GM12878 (cell line): ENCODE results near the gene HSD17B11. TPM values are rescaled to one million over a fixed set of nuclear protein-coding genes. Genes with fewer than 3 reads are reported as not detected.
A peak's percentile ranks its signal among the peaks of the same experiment; 100 is the strongest.

ENCODE experiments used
- ATAC-seq: fragments of 200-7000 bp; cut with Tn5 transposase; 3 replicates; pipeline ENCODE4 v1.9.1; 2020; ENCODE audit warnings: mild to moderate bottlenecking, moderate library complexity
- BruUV-seq: library from RNA; stranded (reverse); fragments of 400-500 nt; replicated peaks from 2 replicates; lab custom pipeline; 2021; lab: Mats Ljungman, UMichigan
- CTCF ChIA-PET: fragments of 300-600 bp; sonication (Branson Sonifier 250); formaldehyde crosslinking; extraction: SDS; loops from one replicate; lab custom pipeline; 2021; ENCODE audit warnings: inconsistent platforms; lab: Yijun Ruan, JAX
- POLR2A ChIA-PET: fragments of 350-600 bp; formaldehyde crosslinking; extraction: SDS; loops from one replicate; lab custom pipeline; 2021; ENCODE audit warnings: inconsistent platforms; lab: Charles Lee
- RAD21 ChIA-PET: fragments of 300-600 bp; sonication (Branson Sonifier 250); formaldehyde crosslinking; loops from one replicate; lab custom pipeline; 2023; ENCODE audit warnings: antibody characterized with exemption; ENCODE audit not compliant: unreplicated experiment; lab: Charles Lee
- SMC1A ChIA-PET: fragments of 300-600 bp; sonication (Branson Sonifier 250); formaldehyde crosslinking; loops from one replicate; lab custom pipeline; 2023; ENCODE audit not compliant: unreplicated experiment, uncharacterized antibody; lab: Charles Lee
- DNase-seq: peaks from one replicate; pipeline ENCODE4 v3.0.0-alpha.2; 2011; ENCODE audit warnings: low read depth, low spot score
- FAIRE-seq: peaks from 3 replicates; lab custom pipeline; 2011; peaks lifted over from hg19 to GRCh38; lab: Jason Lieb, UNC
- H2AFZ ChIP-seq: 2 replicates; pipeline ENCODE4 v1.6.0; 2011; ENCODE audit warnings: low read depth, low read length, control low read depth; ENCODE audit not compliant: control insufficient read depth
- H3K27ac ChIP-seq: 2 replicates; pipeline ENCODE4 v1.5.1; 2011; ENCODE audit warnings: control low read depth; ENCODE audit not compliant: control insufficient read depth, insufficient read depth
- H3K27me3 ChIP-seq, 2 experiments: replicated peaks in 1 of 2; 2 replicates each; pipeline versions ENCODE4 v1.6.0 to v1.6.1; 2011; ENCODE audit warnings: low read length in 1 of 2; ENCODE audit not compliant: control insufficient read depth in 2 of 2, insufficient read depth in 2 of 2
- H3K36me3 ChIP-seq, 2 experiments: 2 replicates each; pipeline ENCODE4 v1.5.1; 2011; ENCODE audit warnings: low read length in 1 of 2; ENCODE audit not compliant: control insufficient read depth in 2 of 2, insufficient read depth in 2 of 2
- H3K4me1 ChIP-seq: 2 replicates; pipeline ENCODE4 v1.6.1; 2011; ENCODE audit warnings: mild to moderate bottlenecking, low read length, moderate library complexity, mixed read lengths; ENCODE audit not compliant: control insufficient read depth, insufficient read depth
- H3K4me2 ChIP-seq: 2 replicates; pipeline ENCODE4 v1.6.0; 2011; ENCODE audit warnings: control low read depth; ENCODE audit not compliant: control insufficient read depth, insufficient read depth
- H3K4me3 ChIP-seq: fragments of 200-600 bp; sonication (generic); 2 replicates; pipeline ENCODE4 v1.5.1; 2016
- H3K79me2 ChIP-seq: 2 replicates; pipeline ENCODE4 v1.6.0; 2011; ENCODE audit warnings: low read length; ENCODE audit not compliant: control insufficient read depth, insufficient read depth
- H3K9ac ChIP-seq: 2 replicates; pipeline ENCODE4 v1.8.0; 2011; ENCODE audit warnings: low read length, control low read depth, mixed read lengths; ENCODE audit not compliant: control insufficient read depth, insufficient read depth
- H3K9me3 ChIP-seq: replicated peaks from 3 replicates; pipeline ENCODE4 v1.5.1; 2011; ENCODE audit warnings: mild to moderate bottlenecking, low read length; ENCODE audit not compliant: control insufficient read depth, insufficient read depth
- H4K20me1 ChIP-seq: 2 replicates; pipeline ENCODE4 v1.6.0; 2011; ENCODE audit not compliant: control insufficient read depth, insufficient read depth
- CREM ChIP-seq: IDR thresholded peaks from 2 replicates; pipeline ENCODE4 v1.6.1; 2014; ENCODE audit warnings: antibody characterized with exemption, low read depth
- FOXK2 ChIP-seq: fragments of 450-650 bp; IDR thresholded peaks from 2 replicates; pipeline ENCODE4 v1.6.1; 2017; ENCODE audit warnings: mild to moderate bottlenecking, moderate library complexity
- JUNB ChIP-seq: IDR thresholded peaks from 2 replicates; pipeline ENCODE4 v1.6.1; 2016; ENCODE audit warnings: antibody characterized with exemption, mild to moderate bottlenecking
- LARP7 ChIP-seq: fragments of 450-650 bp; IDR thresholded peaks from 2 replicates; pipeline ENCODE4 v1.6.1; 2017; ENCODE audit warnings: mild to moderate bottlenecking
- MEF2A ChIP-seq: IDR thresholded peaks from 2 replicates; pipeline ENCODE4 v1.6.1; 2011; ENCODE audit warnings: low read depth, mild to moderate bottlenecking, low read length, moderate library complexity; ENCODE audit not compliant: insufficient read depth
- NFIC ChIP-seq: IDR thresholded peaks from 2 replicates; pipeline ENCODE4 v1.6.1; 2012; ENCODE audit warnings: low read depth, mild to moderate bottlenecking, inconsistent platforms, low read length, moderate library complexity
- RUNX3 ChIP-seq: IDR thresholded peaks from 2 replicates; pipeline ENCODE4 v1.6.1; 2012; ENCODE audit warnings: low read length, inconsistent platforms
- WGBS: methylation state at CpG from one replicate; pipeline ENCODE4 v1.1.6; 2016; ENCODE audit warnings: low lambda C conversion rate; ENCODE audit not compliant: insufficient replicate concordance, insufficient coverage; ENCODE audit errors: missing lambda C conversion rate; 5-methylcytosine and 5-hydroxymethylcytosine counted together
- in situ Hi-C: fragments of 300-500 bp; cut with MboI; formaldehyde crosslinking; loops from 9 replicates; pipeline ENCODE4 v1.14.3; 2018; ENCODE audit warnings: mixed read lengths
- intact Hi-C: fragments of 100-400 bp; cut with micrococcal nuclease; formaldehyde crosslinking; loops from one replicate; pipeline ENCODE4 v1.14.2; 2022; ENCODE audit not compliant: unreplicated experiment
- polyA plus RNA-seq, 11 experiments: library from polyadenylated mRNA; depleted of rRNA in 4 of 11; unstranded in 6 of 11; stranded (reverse) in 5 of 11; fragments of >200 nt; fragmentation: Nextera tagmentation in 4 of 11; fragmentation: Illumina TruSeq in 1 of 11; extraction: Ambion mirVana in 4 of 11; extraction: Trizol in 1 of 11; gene quantifications; 1 replicate in 1 of 11; 2 replicates in 10 of 11; pipeline versions ENCODE4 v1.2.1 to v1.2.3, GENCODE V29; 2011 to 2016; ENCODE audit warnings: inconsistent platforms in 2 of 11, missing spikeins in 2 of 11, low read depth in 1 of 11
- total RNA-seq, 4 experiments: library from RNA; depleted of rRNA in 3 of 4; stranded (reverse); fragments of >200 nt in 3 of 4; fragmentation: Illumina TruSeq in 1 of 4; extraction: Trizol in 1 of 4; gene quantifications; 2 replicates each; pipeline versions ENCODE4 v1.2.1 to v1.2.3, GENCODE V29; 2013 to 2021
- TF ChIP-seq, protein P1 (sequence below): fragments of 450-650 bp; IDR thresholded peaks from 2 replicates; pipeline ENCODE4 v1.6.1; 2016; ENCODE audit warnings: mild to moderate bottlenecking
- TF ChIP-seq, protein P2 (sequence below): IDR thresholded peaks from 2 replicates; pipeline ENCODE4 v1.6.1; 2012; ENCODE audit warnings: low read length, inconsistent platforms

HSD17B11 gene
- total and polyA plus RNA-seq, 10 of the 15 experiments (the other 5 are each of a cell fraction or from before 2014, with no cell fraction given): 10.3 to 29.5 (median 17.7) TPM

- ChIA-PET CTCF (interaction anchor here (1.0 kb wide), 1 partner anchor 814 kb away, joined by 3 read pairs; no protein-coding TSS in a partner anchor), RAD21 (no interaction called here), POLR2A (no interaction called here), SMC1A (no interaction called here)
- TF ChIP-seq, protein P1, sequence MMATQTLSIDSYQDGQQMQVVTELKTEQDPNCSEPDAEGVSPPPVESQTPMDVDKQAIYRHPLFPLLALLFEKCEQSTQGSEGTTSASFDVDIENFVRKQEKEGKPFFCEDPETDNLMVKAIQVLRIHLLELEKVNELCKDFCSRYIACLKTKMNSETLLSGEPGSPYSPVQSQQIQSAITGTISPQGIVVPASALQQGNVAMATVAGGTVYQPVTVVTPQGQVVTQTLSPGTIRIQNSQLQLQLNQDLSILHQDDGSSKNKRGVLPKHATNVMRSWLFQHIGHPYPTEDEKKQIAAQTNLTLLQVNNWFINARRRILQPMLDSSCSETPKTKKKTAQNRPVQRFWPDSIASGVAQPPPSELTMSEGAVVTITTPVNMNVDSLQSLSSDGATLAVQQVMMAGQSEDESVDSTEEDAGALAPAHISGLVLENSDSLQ: no peak
- in situ Hi-C loops: no loop called here
- Histone ChIP-seq H3K4me2 (no peak overlapping the region), H3K79me2 (no peaks in the 10 kb centered on the region), H4K20me1 (no peaks in the 10 kb centered on the region), H2AFZ (no peak overlapping the region), H3K27ac (no peak overlapping the region), H3K4me1 (no peaks in the 10 kb centered on the region), H3K27me3 (no peaks in the 10 kb centered on the region), H3K36me3 (no peaks in the 10 kb centered on the region), H3K9me3 (no peaks in the 10 kb centered on the region), H3K9ac (no peak overlapping the region), H3K4me3 (no peak overlapping the region)
- no peak for ATAC-seq
- intact Hi-C loops: no loop called here
- no TSS peak for BruUV-seq
- no peak for FAIRE-seq
- no peak for DNase-seq
- WGBS: 0% methylated on average over 2 of the region's 2 CpGs
Measured at GRCh38 chr4:87309625-87310024, 81.4 kb downstream of the HSD17B11 start.

- ATAC-seq (peak; percentile 59), FAIRE-seq (peak; percentile 31)
- ChIA-PET SMC1A (no interaction called here), RAD21 (no interaction called here), CTCF (no interaction called here), POLR2A (no interaction called here)
- no peaks in the 10 kb centered on the region for H3K36me3 ChIP-seq
- no peak overlapping the region for H3K4me2 ChIP-seq
- H2AFZ ChIP-seq: no peak overlapping the region
- H3K9me3 ChIP-seq: no peaks in the 10 kb centered on the region
- H3K27me3 ChIP-seq: no peaks in the 10 kb centered on the region
- in situ Hi-C loops: no loop called here
- intact Hi-C loops: no loop called here
- no peaks in the 10 kb centered on the region for H3K4me1 ChIP-seq
- H3K27ac ChIP-seq: no peak overlapping the region
- no peaks in the 10 kb centered on the region for H4K20me1 ChIP-seq
- H3K79me2 ChIP-seq: no peaks in the 10 kb centered on the region
- WGBS: 96% methylated on average over 1 of the region's 1 CpG
- BruUV-seq: no TSS peak
- peak; percentile 61; the same call in 1 of the 2 replicates for TF ChIP-seq NFIC
- TF ChIP-seq FOXK2: no peak
- TF ChIP-seq MEF2A: peak; percentile 88
- TF ChIP-seq, protein P2, sequence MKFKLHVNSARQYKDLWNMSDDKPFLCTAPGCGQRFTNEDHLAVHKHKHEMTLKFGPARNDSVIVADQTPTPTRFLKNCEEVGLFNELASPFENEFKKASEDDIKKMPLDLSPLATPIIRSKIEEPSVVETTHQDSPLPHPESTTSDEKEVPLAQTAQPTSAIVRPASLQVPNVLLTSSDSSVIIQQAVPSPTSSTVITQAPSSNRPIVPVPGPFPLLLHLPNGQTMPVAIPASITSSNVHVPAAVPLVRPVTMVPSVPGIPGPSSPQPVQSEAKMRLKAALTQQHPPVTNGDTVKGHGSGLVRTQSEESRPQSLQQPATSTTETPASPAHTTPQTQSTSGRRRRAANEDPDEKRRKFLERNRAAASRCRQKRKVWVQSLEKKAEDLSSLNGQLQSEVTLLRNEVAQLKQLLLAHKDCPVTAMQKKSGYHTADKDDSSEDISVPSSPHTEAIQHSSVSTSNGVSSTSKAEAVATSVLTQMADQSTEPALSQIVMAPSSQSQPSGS: peak; percentile 74; the same call in 1 of the 2 replicates
- TF ChIP-seq, protein P1: no peak
- peak; percentile 36; the same call in 1 of the 2 replicates for TF ChIP-seq RUNX3
- peak; percentile 93 for TF ChIP-seq JUNB
- no peak for TF ChIP-seq LARP7
- peak; percentile 49; the same call in 1 of the 2 replicates for TF ChIP-seq CREM
- TF ChIP-seq, all 136 proteins: peak for 6
- Histone ChIP-seq H3K9ac (no peak overlapping the region), H3K4me3 (no peak overlapping the region)
- no peak for DNase-seq
Measured at GRCh38 chr4:87306056-87306455, 84.9 kb downstream of the HSD17B11 start.
